Measurements from ENCODE around the gene MAGIX. TPM values are rescaled to one million over a fixed set of nuclear protein-coding genes. Genes with fewer than 3 reads are reported as not detected.

Gene MAGIX
- total RNA-seq, 1 donor from 2014 or later = 3.1 TPM

GRCh38 chrX:49178537-49178936 lies 16.0 kb downstream of the MAGIX start:
- H3K4me3 Mint-ChIP-seq (ENCODE audit: low read depth) = no peak overlapping the region
- peaks cover 15% of the 10 kb centered on the region for H3K9me3 Mint-ChIP-seq (ENCODE audit: low read depth)
- DNase-seq (ENCODE audit: low spot score, unreplicated experiment) = no peak
- H3K27me3 Mint-ChIP-seq = no peaks in the 10 kb centered on the region
- no peaks in the 10 kb centered on the region for H3K4me1 Mint-ChIP-seq (ENCODE audit: low read depth)
- TF ChIP-seq CTCF (IDR thresholded peaks at IDR 0.05; ENCODE audit: unreplicated experiment) = no peak
- H3K36me3 Mint-ChIP-seq (ENCODE audit: insufficient read depth) = peaks cover 32% of the 10 kb centered on the region
- H3K27ac Mint-ChIP-seq = no peak overlapping the region

GRCh38 chrX:49179358-49179757 lies 16.8 kb downstream of the MAGIX start:
- TF ChIP-seq CTCF (IDR thresholded peaks at IDR 0.05; ENCODE audit: unreplicated experiment) = no peak
- no peaks in the 10 kb centered on the region for H3K4me1 Mint-ChIP-seq (ENCODE audit: low read depth)
- DNase-seq (ENCODE audit: low spot score, unreplicated experiment) = no peak
- H3K36me3 Mint-ChIP-seq (ENCODE audit: insufficient read depth) = peaks cover 32% of the 10 kb centered on the region
- peaks cover 15% of the 10 kb centered on the region for H3K9me3 Mint-ChIP-seq (ENCODE audit: low read depth)
- H3K27me3 Mint-ChIP-seq = no peaks in the 10 kb centered on the region
- no peak overlapping the region for H3K27ac Mint-ChIP-seq
- no peak overlapping the region for H3K4me3 Mint-ChIP-seq (ENCODE audit: low read depth)

GRCh38 chrX:49183701-49184281 lies 21.2 kb downstream of the MAGIX start:
- peaks cover 15% of the 10 kb centered on the region for H3K9me3 Mint-ChIP-seq (ENCODE audit: low read depth)

GRCh38 chrX:49184294-49185281 lies 22.0 kb downstream of the MAGIX start:
- no peak for TF ChIP-seq CTCF (IDR thresholded peaks at IDR 0.05; ENCODE audit: unreplicated experiment)
- no peaks in the 10 kb centered on the region for H3K27me3 Mint-ChIP-seq
- H3K36me3 Mint-ChIP-seq (ENCODE audit: insufficient read depth) = peaks cover 11% of the 10 kb centered on the region
- H3K27ac Mint-ChIP-seq = no peak overlapping the region
- H3K9me3 Mint-ChIP-seq (ENCODE audit: low read depth) = peaks cover 10% of the 10 kb centered on the region
- peaks cover 5% of the 10 kb centered on the region for H3K4me1 Mint-ChIP-seq (ENCODE audit: low read depth)
- peak overlapping the region; percentile 64 for H3K4me3 Mint-ChIP-seq (ENCODE audit: low read depth)
- peak; percentile 66 for DNase-seq (ENCODE audit: low spot score, unreplicated experiment)

More at GRCh38 chrX:49183701-49184281, 21.2 kb downstream of the MAGIX start:
- Mint-ChIP-seq H3K4me3 (ENCODE audit: low read depth) (peak overlapping the region; percentile 64), H3K4me1 (ENCODE audit: low read depth) (peaks cover 5% of the 10 kb centered on the region), H3K27ac (no peak overlapping the region), H3K27me3 (no peaks in the 10 kb centered on the region), H3K36me3 (ENCODE audit: insufficient read depth) (peaks cover 16% of the 10 kb centered on the region)
- TF ChIP-seq CTCF (IDR thresholded peaks at IDR 0.05; ENCODE audit: unreplicated experiment) = no peak
- DNase-seq (ENCODE audit: low spot score, unreplicated experiment) = no peak

Measured in progenitor cell of endocrine pancreas (in vitro differentiated cells).